MG63 (cell line): ENCODE measurements around the gene GRIK4. TPM values are rescaled to one million over a fixed set of nuclear protein-coding genes. Genes with fewer than 3 reads are reported as not detected.

Experiments
- DNase-seq: peaks from one replicate; pipeline ENCODE4 v3.0.0-alpha.2; 2020
- H3K27me3 ChIP-seq: fragments of 250-450 bp; sonication (Bioruptor Pico); 2 replicates; pipeline ENCODE4 v1.5.1; 2020; ENCODE audit warnings: mild to moderate bottlenecking, moderate library complexity
- H3K36me3 ChIP-seq: fragments of 250-450 bp; sonication (Bioruptor Pico); 2 replicates; pipeline ENCODE4 v1.5.1; 2020; ENCODE audit warnings: mild to moderate bottlenecking, moderate library complexity
- H3K4me3 ChIP-seq: fragments of 250-450 bp; sonication (Bioruptor Pico); 2 replicates; pipeline ENCODE4 v1.5.1; 2020; ENCODE audit warnings: mild to moderate bottlenecking, moderate library complexity
- H3K9me3 ChIP-seq: fragments of 250-450 bp; sonication (Bioruptor Pico); 2 replicates; pipeline ENCODE4 v1.5.1; 2020; ENCODE audit warnings: mild to moderate bottlenecking, moderate library complexity
- total RNA-seq: library from RNA; depleted of rRNA; stranded (reverse); fragments of >200 nt; shearing (Covaris generic); gene quantifications from 2 replicates; pipeline ENCODE4 v1.2.3, GENCODE V29; 2014; ENCODE audit warnings: low replicate concordance

GRIK4 gene
- total RNA-seq, 1 experiment from 2014 or later = not detected

DNA sequence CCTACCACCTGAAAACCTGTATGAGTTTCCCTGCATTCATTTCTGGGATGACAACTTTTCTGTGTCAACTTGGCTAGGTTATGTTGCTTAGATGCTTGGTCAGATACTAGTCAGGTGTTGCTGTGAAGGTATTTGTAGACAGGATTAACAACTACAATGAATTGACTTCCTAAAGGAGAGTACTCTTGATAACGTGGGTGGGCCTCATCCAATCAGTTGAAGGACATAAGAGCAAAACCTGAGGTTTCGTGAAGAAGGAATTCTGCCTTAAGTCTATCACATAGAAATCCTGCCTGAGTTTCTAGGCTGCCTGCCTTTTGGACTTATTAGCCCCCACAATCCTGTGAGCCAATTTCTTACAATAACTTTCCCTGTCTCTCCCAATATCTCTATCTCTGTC is 431.2 kb downstream of the GRIK4 start:
- Histone ChIP-seq H3K4me3 (no peak overlapping the region), H3K27me3 (no peaks in the 10 kb centered on the region), H3K36me3 (no peaks in the 10 kb centered on the region), H3K9me3 (peaks cover 2% of the 10 kb centered on the region; the same call in 1 of the 2 replicates)
- no peak for DNase-seq

DNA sequence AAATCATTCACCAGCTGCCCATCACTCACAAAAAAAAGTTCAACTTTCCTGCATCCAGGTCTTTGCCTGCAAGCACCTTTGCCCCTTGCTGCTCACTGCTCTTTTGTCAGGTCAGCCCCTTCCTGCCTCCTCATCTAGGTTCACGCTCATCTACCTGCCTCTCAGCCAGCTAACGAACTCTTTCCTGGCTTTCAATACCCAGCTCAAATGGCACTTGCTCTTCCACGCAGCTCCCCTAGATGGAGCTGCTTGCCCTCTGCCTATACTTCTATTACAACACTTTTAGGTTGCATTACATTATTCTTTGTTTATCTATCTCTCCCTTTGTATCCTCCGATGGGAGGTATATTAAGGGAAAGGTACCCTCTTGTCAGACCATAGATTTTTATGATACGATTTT is 433.5 kb downstream of the GRIK4 start:
- Histone ChIP-seq H3K4me3 (no peak overlapping the region), H3K27me3 (no peaks in the 10 kb centered on the region; the same call in 1 of the 2 replicates), H3K36me3 (no peaks in the 10 kb centered on the region), H3K9me3 (peaks cover 2% of the 10 kb centered on the region; the same call in 1 of the 2 replicates)
- DNase-seq = no peak

DNA sequence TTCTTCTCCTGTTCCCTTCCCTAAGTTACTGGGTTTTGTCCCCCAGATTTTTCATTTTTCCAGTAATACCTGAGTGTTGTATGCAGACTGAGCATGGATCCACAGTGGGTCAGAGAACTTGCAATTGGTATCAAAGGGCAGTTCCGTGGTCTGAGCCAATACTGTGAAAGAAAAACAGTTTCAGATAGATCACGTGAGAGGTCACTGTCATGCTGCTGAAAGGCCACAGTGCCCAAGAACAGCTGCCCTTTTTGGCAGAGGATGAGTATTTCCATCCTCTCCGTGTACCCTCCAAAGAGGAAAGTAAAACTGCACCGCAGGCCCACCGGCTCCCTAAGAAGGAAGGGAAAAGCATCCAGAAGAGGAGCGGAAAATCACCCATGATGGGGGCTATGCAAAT is 439.3 kb downstream of the GRIK4 start:
- H3K4me3 ChIP-seq = no peak overlapping the region
- H3K36me3 ChIP-seq = no peaks in the 10 kb centered on the region
- peaks cover 6% of the 10 kb centered on the region; the same call in 1 of the 2 replicates for H3K27me3 ChIP-seq
- DNase-seq = no peak
- H3K9me3 ChIP-seq = no peaks in the 10 kb centered on the region

DNA sequence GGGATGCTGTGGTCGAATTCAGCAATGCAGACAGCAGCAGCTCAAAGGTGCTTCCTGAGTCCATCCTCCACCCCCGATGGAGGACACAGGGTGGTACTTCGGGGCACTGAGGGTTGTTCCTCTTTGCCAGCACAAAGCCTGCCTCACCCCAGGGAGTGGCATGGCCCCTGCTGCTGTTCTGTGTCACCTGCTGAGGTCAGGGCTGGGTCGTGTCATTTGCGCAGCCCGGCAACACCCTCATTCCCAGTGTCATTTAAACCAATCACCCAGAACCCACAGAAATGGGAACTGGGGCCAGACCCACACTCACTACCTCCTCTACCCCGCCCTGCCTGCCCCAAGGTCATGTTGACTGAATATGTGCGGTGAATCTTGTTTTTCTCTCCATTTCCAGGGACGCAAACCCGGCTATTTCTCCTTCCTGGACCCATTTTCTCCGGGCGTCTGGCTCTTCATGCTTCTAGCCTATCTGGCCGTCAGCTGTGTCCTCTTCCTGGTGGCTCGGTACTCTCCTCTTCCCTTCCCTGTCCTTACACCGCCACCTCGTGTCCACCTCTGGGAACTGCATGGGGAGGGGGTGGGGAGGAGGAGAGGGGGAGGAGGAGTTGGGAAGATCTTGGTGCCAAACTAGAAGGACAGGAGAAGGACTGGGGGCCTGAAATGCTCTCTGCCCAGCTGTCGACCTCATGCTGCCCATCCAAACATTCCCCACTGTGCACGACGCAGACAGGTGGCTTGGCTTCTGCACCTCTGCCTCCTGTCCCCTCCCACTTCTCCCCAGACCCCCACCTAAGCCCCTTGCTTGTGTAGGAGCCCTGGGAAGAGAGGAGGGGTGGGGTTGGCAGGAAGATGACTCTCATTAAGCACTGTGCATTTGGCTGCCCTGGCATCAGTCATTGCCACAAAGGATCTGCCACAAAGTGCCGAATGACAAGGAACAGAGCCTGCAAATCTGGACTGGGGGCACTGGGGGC is 441.2 kb downstream of the GRIK4 start:
- H3K9me3 ChIP-seq = no peaks in the 10 kb centered on the region
- no peak overlapping the region for H3K4me3 ChIP-seq
- peak; percentile 65 for DNase-seq
- no peaks in the 10 kb centered on the region for H3K36me3 ChIP-seq
- H3K27me3 ChIP-seq = peaks cover 6% of the 10 kb centered on the region; the same call in 1 of the 2 replicates

DNA sequence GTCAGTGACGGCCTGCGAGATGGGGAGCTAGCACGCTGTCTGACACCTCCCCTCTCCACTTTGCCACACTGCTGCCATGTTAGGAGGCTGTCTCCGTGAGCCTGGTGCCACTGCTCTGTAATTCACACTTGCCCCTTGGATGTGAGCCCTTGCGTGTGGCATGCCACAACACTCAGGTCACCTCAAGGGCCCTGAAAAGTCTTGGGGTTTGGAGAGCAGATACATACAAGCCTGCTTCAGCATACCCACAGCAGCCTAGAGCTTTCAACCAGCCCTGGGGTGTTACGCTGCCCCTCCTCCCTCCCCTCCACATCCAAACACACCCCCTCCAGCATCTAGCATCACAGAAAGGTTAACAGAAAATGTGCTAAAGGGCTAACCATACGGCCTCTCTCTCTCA is 442.8 kb downstream of the GRIK4 start:
- DNase-seq = no peak
- no peaks in the 10 kb centered on the region for H3K36me3 ChIP-seq
- H3K4me3 ChIP-seq = no peak overlapping the region
- H3K27me3 ChIP-seq = peaks cover 6% of the 10 kb centered on the region; the same call in 1 of the 2 replicates
- H3K9me3 ChIP-seq = no peaks in the 10 kb centered on the region

DNA sequence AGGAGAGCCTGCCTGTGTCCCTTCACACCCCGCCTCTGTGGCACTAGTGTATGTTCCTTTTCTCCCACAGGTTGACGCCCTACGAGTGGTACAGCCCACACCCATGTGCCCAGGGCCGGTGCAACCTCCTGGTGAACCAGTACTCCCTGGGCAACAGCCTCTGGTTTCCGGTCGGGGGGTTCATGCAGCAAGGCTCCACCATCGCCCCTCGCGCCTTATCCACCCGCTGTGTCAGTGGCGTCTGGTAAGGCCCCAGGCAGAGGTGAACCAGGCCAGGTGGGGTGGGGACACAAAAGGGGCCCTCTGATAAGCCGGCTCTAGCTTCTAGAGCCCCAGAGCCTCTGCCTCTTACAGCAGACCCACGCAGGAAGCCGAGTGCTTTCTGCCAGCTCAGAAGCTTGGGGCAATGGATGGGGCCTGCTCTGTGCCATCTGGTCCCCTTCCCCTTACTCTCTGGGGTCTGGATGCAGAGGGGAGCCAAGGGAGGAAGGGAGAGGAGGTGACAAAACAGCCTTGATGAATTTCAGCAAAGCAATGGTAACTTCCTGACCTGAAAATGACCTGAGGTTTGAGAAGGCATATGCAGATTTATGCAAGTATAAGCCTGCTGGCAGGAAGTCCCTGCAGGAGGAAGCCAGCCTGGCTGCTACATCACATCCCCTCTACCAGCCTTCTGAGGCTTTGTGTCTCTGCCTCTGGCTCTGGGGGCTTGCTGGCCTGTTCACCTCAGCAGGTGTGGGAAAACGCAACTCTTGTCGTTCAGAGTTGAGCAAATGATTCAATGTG is 445.4 kb downstream of the GRIK4 start:
- H3K9me3 ChIP-seq = no peaks in the 10 kb centered on the region
- no peak overlapping the region for H3K4me3 ChIP-seq
- H3K27me3 ChIP-seq = 0 out of 2 replicates have a peak, but pooled peaks cover 2% of the 10 kb centered on the region
- H3K36me3 ChIP-seq = no peaks in the 10 kb centered on the region
- no peak for DNase-seq

DNA sequence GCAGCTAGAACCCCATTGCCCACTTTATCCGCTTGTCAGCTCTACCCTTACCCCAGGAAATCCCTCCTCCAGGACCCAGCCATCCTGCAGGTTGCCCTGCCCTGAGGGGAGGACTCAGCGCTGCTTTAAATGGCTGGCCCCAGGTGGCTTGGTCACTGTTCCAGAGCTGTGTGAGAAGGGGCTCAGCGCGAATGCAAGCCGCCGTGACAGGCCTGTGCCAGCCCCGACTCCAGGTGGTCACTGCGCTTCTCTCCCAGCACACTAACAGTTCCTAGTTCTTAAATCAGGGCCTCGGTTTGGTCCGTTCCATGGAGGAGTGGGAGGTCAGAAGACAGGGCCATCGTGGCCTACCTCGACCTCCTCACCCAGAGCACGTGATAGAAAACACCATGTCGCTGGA is 446.6 kb downstream of the GRIK4 start:
- H3K27me3 ChIP-seq = no peaks in the 10 kb centered on the region
- no peak for DNase-seq

DNA sequence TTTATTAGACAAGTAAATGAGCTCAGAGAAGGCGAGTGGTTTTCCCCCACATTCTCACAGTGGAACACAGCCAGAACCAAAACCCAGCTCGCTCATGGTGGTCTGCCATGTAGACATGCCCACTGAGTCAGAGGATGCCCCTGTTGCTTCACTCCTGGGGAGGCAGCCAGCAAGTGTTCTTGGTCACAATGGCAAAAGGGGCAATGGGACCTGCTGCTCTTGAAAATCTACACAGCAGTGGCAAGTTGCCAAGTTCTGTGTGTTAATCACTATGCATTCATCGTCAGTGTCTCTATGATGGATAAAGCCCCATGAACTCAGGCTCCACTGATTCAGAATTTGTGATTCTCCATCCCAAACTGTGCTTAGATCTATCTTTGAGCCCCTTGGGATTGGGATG is 447.6 kb downstream of the GRIK4 start:
- Histone ChIP-seq H3K9me3 (no peaks in the 10 kb centered on the region), H3K27me3 (no peaks in the 10 kb centered on the region), H3K36me3 (no peaks in the 10 kb centered on the region), H3K4me3 (no peak overlapping the region)
- no peak for DNase-seq

More for the DNA sequence above, 446.6 kb downstream of the GRIK4 start:
- H3K9me3 ChIP-seq = no peaks in the 10 kb centered on the region
- H3K4me3 ChIP-seq = no peak overlapping the region
- no peaks in the 10 kb centered on the region for H3K36me3 ChIP-seq

DNA sequence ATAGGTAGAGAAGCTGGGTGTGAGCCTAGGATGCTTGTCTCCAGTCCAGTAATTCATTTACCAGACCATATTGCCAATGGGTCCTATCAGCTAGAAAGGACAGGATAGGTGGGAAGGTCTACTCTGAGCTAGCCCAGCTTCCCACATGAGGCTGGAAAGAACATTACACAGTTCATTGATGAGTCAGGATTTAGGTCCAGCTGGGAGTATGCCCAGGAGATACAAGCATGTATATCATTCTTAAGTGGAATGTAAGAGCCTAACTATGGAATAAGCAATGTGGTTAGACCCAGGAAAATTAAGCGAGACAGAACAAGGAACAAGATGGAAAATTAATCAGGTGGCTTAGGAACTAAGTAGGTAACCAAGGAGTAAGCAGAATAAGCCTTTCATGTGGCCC is 453.3 kb downstream of the GRIK4 start:
- H3K9me3 ChIP-seq = no peaks in the 10 kb centered on the region
- H3K27me3 ChIP-seq = no peaks in the 10 kb centered on the region
- H3K36me3 ChIP-seq = no peaks in the 10 kb centered on the region
- peak; percentile 55 for DNase-seq
- no peak overlapping the region for H3K4me3 ChIP-seq

DNA sequence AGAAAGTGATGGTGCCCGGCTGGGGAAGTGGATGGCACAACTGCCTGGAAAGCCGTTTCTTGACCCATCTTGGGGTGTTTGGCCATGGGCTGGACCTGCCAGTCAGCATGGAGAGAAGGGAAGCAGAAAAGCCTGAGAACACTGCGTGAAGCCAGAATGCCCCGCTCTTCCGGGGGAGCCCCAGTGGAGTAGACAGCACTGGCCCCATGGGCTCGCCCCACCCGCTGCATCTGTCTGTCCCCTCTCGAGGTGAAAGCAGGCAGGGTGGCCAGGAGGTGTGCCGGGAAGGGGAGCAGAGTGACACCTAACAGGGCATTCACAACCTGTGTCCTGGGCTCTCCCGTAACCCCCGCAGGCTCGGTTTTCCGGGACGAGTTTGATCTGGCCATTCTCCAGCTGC is 455.3 kb downstream of the GRIK4 start:
- Histone ChIP-seq H3K27me3 (no peaks in the 10 kb centered on the region; the same call in 1 of the 2 replicates), H3K4me3 (no peak overlapping the region), H3K9me3 (no peaks in the 10 kb centered on the region), H3K36me3 (no peaks in the 10 kb centered on the region)
- no peak for DNase-seq

DNA sequence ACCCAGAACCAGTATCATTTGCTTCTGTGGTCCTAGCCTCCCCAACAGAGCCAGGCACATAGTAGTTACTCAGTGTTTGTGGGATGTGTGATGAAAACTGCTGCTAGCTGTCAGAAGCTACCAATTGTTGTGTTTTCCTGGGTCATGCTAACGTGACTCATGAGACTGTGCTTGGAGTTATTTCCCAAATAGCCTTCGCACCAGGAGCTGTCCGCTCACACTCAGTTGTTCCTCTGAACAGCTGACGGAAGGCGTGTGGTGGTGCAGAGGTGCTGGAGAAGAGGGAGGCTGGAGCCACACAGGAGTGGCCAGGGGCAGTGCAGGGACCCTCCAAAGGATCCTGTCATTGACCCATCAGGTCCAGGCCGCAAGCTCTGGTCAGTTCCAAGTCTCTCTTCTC is 458.4 kb downstream of the GRIK4 start:
- Histone ChIP-seq H3K4me3 (no peak overlapping the region), H3K9me3 (no peaks in the 10 kb centered on the region), H3K36me3 (no peaks in the 10 kb centered on the region), H3K27me3 (no peaks in the 10 kb centered on the region; the same call in 1 of the 2 replicates)
- DNase-seq = no peak

DNA sequence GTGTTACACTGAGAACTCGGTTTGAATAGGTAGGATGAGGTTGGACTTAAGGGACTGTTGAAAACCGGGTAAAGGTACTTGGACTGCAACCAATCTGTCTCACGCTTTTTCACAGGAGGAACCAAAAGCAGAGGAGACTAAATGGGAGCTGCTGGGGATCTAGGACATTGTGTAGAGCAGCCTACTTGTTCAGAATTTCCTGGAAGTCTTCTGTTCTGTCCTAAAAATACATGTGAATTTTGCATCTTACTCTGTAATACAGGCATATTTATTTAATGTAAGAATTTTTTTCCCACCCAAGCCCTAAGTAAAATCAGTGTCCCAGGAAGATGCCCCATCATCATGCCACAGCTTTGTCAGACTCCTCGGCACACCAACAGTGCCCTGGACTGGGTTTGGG is 460.3 kb downstream of the GRIK4 start:
- H3K4me3 ChIP-seq = no peak overlapping the region
- H3K36me3 ChIP-seq = no peaks in the 10 kb centered on the region
- H3K9me3 ChIP-seq = no peaks in the 10 kb centered on the region
- no peak for DNase-seq
- H3K27me3 ChIP-seq = no peaks in the 10 kb centered on the region; the same call in 1 of the 2 replicates

DNA sequence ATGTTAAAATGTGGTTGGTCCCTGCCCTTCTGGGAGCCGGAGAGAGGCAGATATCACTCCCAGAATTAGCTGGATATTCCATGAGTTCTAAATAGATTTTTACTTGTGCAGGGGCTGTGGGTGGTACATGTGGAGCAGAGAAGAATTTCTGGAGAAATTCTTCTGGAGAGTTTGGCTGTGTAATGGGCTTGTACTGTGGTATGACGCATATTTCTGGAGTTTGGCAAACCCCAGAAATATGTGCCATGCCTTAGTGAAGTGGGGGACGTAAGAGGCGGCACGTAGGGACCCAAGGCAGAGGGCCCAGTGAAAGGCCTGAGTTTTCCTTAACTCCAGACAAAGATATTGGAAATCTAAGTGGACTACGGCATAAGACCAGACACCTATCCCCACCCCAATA is 461.1 kb downstream of the GRIK4 start:
- DNase-seq = no peak
- Histone ChIP-seq H3K27me3 (no peaks in the 10 kb centered on the region; the same call in 1 of the 2 replicates), H3K4me3 (no peak overlapping the region), H3K9me3 (no peaks in the 10 kb centered on the region), H3K36me3 (no peaks in the 10 kb centered on the region)

DNA sequence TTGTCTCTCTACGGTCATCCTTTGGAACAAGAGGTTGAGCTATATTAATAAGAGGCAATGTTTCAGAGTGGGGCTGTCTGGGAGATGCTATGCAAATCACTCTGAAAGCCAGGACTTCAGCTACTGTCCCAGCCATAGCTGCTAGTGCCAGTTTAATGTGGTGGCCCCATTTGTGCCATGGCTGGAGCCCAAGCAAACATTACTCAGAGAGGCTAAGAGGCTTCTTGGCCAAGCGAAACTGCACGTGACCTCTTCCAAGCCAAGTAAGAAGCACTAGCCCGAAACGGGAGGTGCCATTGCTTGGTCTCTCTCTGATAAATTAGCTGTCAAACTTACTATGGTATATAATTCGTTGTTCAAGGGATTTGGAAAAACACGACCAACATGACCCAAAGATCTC is 462.0 kb downstream of the GRIK4 start:
- H3K9me3 ChIP-seq = no peaks in the 10 kb centered on the region
- no peaks in the 10 kb centered on the region for H3K36me3 ChIP-seq
- no peaks in the 10 kb centered on the region; the same call in 1 of the 2 replicates for H3K27me3 ChIP-seq
- H3K4me3 ChIP-seq = no peak overlapping the region
- DNase-seq = peak; percentile 5

DNA sequence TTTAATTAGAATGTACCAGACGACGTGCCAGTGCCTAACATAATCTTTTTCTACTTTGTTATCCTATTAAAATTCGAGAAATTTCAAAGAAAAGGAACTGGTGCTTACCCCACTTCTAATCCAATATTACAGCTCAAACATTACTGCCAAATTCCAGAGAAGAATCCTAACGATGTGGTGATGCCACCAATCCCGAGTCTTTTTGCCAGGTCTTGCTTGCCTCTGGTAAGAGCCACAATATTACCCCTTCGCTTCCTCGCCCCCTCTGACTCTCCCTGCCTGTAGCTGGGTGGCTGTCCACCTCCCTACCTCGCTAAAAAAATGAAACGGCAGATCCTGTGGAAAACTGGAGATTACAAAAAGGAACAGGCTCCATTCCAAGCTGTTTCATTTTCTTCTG is 462.9 kb downstream of the GRIK4 start:
- Histone ChIP-seq H3K27me3 (peaks cover 2% of the 10 kb centered on the region), H3K4me3 (no peak overlapping the region), H3K36me3 (no peaks in the 10 kb centered on the region), H3K9me3 (no peaks in the 10 kb centered on the region)
- no peak for DNase-seq

DNA sequence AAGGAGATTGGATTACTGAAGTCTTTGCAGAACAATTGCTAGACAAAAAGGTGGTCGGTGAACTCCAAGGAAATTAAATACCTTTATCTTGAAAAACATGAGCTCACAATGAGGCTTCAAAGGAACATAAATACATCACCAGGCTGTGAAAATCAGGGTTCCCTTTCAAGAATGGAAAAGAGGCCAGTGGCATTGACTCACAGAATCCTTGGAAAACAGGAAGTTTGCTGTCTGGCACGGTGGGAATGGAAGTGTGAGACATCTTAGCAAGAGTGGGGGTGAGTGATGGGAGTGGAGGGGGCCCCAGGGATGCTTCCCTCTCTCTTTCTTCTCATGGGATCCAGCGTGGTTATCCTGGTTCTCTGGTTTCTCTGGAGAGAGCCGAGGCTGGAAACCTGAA is 463.4 kb downstream of the GRIK4 start:
- peaks cover 3% of the 10 kb centered on the region for H3K27me3 ChIP-seq
- no peaks in the 10 kb centered on the region for H3K9me3 ChIP-seq
- peak; percentile 12 for DNase-seq
- no peaks in the 10 kb centered on the region for H3K36me3 ChIP-seq
- H3K4me3 ChIP-seq = no peak overlapping the region
